ENCODE measurements around the gene ACBD5.
"Not testable (repeated sequence)": the region's sequence is repeated elsewhere in the genome, so short reads cannot be mapped to it uniquely, and the experiment has no call there.

The ACBD5 gene

DNA sequence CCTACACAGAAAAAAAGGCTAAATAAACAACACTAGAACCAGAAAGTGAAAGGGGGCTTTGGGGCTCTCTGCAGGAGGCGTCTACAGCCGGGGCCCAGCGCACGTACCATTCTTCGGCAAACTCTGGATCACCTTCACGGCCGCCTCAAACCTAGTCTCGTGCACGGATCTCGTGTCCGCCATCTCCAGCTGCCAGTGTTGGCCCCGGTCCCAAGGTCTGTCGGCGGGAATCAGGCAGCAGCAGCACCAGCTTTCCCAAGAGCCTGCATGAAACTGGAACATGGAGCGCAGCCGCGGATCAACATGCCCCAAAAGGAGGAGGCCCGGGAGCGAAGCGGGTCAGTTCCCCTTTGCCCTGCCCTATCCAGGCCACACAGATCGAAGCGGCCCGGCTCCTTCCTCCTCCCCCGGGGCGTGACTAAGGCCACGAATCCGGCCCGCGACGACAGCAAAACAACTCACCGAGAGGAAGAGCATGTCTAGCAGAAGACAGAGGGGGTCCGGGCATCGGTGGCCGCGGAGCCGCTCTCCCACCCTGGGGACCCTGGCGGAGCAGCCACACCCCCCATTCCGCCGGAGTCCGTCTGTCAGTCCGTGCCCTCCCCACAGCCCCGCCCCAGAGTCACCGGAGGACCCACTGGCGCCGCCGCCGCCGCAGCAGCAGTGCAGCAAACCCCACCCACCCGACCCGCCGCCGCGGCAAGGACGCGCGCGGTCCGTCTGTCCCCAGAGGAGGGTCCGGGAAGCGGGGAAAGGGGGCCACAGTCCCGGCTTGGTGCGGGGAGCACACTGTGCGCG lies at the start of gene ACBD5:
ACBD5 (minus strand) TSS at position 586 of the 798 bp plus-strand sequence; CDS start at position 477, 109 bp downstream.
- peak; percentile 63 for DNase-seq (ENCODE audit: low spot score)

DNA sequence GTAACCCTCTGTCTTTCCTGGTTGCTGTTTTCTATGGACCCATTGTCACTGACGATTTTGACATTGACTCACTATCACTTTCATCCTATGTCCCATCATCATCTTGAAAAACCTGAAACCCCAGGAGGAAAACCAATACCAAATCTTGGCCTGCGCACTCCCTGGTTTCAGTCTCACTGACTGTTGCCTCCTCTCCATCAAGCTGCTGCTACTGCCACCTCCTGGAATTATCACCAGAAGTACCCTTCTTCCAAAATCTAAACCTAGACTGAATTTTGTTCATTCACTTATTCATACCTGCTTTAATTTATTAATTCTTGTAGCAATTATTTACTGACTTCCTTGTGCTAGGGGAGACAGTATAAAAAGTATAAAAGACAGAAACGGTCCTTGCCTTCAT lies 44.5 kb upstream of the ACBD5 start:
- no peak for DNase-seq (ENCODE audit: low spot score)

DNA sequence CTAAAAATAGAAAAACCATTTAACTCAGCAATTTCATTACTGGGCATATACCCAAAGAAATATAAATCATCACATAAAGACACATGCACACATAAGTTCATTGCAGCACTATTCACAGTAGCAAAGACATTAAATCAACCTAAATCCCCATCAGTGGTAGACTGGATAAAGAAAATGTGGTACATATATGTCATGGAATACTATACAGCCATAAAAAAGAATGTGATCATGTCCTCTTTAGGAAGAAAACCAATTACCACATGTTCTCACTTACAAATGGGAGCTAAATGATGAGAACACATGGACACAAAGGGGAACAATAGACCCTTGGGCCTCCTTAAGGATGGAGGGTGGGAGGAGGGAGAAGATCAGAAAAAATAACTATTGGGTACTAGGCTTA lies 36.0 kb upstream of the ACBD5 start:
- DNase-seq (ENCODE audit: low spot score), result no peak

GRCh38 chr10:27266025-27266424 lies 25.4 kb upstream of the ACBD5 start:
- DNase-seq (ENCODE audit: low spot score), result not testable (repeated sequence)

GRCh38 chr10:27262788-27263187 lies 22.2 kb upstream of the ACBD5 start:
- DNase-seq (ENCODE audit: low spot score), result not testable (repeated sequence)

DNA sequence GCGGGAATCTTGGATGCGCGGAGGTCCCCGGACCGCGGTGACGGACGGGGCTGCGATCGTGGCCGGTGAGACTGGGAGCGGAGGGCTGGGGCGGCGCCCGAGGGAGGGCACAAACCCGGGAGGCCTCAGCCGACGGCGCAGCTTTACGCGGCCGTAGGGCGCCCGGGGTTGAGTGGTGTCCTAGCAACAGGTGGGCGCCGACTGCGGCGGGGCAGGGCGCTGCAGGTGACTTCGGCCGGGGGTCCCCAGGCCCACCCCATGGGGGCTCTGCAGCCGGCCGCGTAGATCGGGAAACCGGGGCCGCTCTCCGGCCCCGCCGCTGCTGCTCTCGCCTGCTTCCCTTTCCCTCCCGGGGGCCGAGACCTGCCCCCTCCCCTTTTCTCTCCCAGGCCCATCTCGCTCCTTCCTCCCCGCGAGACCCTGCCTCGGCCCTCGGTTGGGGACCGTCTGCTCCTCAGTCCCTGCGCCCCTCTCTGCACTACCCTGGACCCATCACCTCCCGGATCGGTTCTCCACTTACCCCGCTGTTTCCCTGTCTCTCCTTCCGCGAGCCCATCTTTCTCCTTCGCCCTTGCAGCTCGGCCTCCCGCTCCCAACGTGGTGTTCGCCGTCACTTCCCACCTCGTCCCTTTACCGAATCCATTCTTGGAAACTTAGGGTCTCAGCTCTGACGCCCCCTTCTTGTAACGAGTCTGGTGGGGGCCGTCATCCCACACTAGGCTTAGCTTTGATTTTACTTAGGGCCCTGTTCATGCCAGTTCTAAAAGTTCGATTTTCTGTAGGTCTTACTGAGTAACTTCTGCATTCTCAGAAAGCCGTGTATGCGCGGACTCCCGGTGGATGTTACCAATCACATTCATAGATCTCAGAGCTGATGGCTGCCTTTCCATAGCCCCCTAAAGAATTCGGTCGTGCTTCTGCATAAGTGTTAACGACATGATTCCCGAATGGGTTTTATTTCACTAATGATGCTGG lies 18.5 kb upstream of the ACBD5 start:
- no peak for DNase-seq (ENCODE audit: low spot score)

- no peak for DNase-seq (ENCODE audit: low spot score)
Measured at GRCh38 chr10:27258492-27258837, 17.9 kb upstream of the ACBD5 start.

- DNase-seq (ENCODE audit: low spot score), result no peak
Measured at GRCh38 chr10:27256299-27257189, 15.9 kb upstream of the ACBD5 start.

DNA sequence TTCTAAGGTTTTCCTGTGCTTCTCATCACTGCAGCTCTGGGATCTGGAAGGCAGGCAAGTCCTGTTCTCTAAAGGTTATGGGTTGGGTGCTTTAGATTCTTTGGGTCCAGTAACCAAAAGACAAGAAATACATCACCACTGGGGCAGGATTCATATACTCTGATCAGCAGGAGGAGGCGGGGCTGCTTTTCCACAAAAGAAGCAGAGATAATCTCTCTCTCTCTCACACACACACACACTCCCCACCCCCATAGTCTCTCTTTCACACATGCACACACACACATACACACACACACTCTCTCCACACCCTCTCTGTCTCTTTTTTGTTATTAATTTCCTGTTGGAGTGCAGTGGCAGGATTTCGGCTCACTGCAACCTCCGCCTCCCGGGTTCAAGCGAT lies 13.0 kb upstream of the ACBD5 start:
- no peak for DNase-seq (ENCODE audit: low spot score)

GRCh38 chr10:27252267-27253000 lies 11.8 kb upstream of the ACBD5 start:
- DNase-seq (ENCODE audit: low spot score), result peak; percentile 74

- no peak for DNase-seq (ENCODE audit: low spot score)
Measured at GRCh38 chr10:27251554-27251953, 11.0 kb upstream of the ACBD5 start.

DNA sequence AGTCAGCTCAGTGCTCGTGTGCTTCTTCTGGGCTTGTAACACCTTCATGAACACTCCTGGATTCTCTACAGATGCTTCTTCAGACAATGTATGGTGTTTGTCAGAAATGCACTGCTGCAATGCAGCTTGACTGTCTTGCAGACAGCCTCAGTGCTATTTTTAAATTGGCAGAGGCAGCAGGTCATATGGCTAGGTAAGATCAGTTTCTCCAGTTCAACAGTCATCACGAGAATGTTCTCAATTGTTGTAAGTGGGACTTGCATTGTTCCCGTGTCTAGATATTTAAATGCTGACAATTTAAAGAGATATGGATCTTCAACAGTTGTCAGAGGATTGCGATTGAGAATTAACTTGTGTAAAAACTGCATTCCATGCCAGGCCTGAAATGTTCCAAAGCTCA lies 7.6 kb upstream of the ACBD5 start:
- DNase-seq (ENCODE audit: low spot score), result no peak

GRCh38 chr10:27247441-27247840 lies 6.8 kb upstream of the ACBD5 start:
- DNase-seq (ENCODE audit: low spot score), result no peak

- DNase-seq (ENCODE audit: low spot score), result no peak
Measured at GRCh38 chr10:27247006-27247405, 6.4 kb upstream of the ACBD5 start.

GRCh38 chr10:27245836-27246235 lies 5.2 kb upstream of the ACBD5 start:
- DNase-seq (ENCODE audit: low spot score), result no peak

DNA sequence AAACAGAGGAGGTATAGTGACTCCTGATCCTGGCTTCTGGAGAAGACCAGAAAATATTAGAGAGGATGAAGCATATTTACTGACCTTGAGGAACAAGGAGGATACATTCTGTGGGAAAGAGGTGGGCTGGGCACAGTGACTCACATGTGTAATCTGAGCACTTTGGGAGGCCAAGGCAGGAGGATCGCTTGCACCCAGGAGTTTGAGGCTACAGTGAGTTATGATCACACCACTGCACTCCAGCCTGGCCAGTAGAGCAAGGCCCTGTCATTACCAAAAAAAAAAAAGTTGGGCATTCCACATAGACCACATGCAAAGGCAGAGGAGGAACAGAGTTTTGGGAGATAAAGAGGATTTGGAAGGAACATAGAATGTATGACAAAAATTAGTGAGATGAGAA lies 4.4 kb upstream of the ACBD5 start:
- no peak for DNase-seq (ENCODE audit: low spot score)

DNA sequence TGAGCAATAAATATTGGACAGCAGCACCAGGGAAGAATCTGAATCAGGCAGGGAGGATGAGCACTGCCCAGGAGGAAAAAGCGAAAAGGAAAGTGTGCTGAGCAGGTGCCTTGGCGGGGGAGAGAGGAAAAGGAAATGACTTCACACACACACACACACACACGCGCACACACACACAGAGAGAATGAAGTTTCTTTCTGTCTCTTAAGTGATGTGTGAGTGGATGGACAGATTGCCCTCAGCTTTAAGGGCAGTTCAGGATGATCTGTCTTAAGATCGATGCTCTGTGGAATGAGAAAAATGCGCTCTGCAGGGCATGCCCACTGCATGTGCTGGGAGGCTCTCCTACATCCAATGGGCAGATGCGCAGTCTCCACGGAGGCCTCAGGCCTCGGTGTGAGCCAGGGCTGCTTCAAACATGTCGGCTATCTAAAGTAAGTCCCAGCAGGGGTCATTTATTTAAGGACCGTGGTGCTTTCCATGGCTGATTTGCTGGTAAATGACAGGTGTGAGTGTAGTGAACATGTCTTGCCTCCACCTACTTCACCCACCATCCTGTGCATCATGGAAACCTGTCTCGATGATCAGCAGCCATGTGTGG lies 2.5 kb upstream of the ACBD5 start:
- peak; percentile 39 for DNase-seq (ENCODE audit: low spot score)

- DNase-seq (ENCODE audit: low spot score), result no peak
Measured at GRCh38 chr10:27242473-27242950, 1.9 kb upstream of the ACBD5 start.

GRCh38 chr10:27241652-27242472 lies 1.3 kb upstream of the ACBD5 start:
- peak; percentile 93 for DNase-seq (ENCODE audit: low spot score)
